Measurements from ENCODE around the gene PDZD2. TPM values are rescaled to one million over a fixed set of nuclear protein-coding genes. Genes with fewer than 3 reads are reported as not detected.

PDZD2 gene
- total and polyA plus RNA-seq, 2 experiments from 2014 or later, result 0.21 TPM; not detected in 1

DNA sequence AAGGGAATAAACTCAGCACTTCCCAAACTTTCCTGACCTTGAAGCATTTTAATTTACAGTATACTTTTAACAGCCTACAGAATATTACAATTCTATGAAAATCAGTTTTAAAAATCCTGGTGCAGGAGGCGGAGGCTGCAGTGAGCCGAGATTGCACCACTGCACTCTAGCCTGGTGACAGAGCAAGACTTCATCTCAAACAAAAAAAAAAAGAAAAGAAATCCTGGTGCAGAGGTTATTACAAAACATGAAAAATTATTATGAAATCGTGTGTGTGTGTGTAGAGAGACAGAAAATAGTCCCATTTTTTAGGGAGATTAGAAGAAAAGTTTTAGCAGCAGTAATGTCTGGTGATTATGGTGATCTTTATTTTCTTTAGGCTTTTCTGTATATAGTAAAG lies 508.3 kb downstream of the PDZD2 start:
- H3K9me3 ChIP-seq (ENCODE audit: low read depth), result no peaks in the 10 kb centered on the region
- H3K9me2 ChIP-seq (ENCODE audit: insufficient read depth), result no peaks in the 10 kb centered on the region
- no peaks in the 10 kb centered on the region for H3K27me3 ChIP-seq (replicated peaks; ENCODE audit: insufficient read depth)
- peaks cover 41% of the 10 kb centered on the region for H4K20me1 ChIP-seq (ENCODE audit: insufficient read depth)
- peaks cover 39% of the 10 kb centered on the region for H3K4me1 ChIP-seq (ENCODE audit: insufficient read depth)
- H3K4me2 ChIP-seq (ENCODE audit: unreplicated experiment), result no peak overlapping the region
- no peak overlapping the region for H3K9ac ChIP-seq
- no peaks in the 10 kb centered on the region for H3K36me3 ChIP-seq (ENCODE audit: low read depth)
- no peak overlapping the region for H2AFZ ChIP-seq
- H3K27ac ChIP-seq, result no peak overlapping the region
- in situ Hi-C loops (cut with MboI), result no loop called here
- peaks cover 89% of the 10 kb centered on the region for H3K79me2 ChIP-seq (ENCODE audit: insufficient read depth)
- peak; percentile 18 for DNase-seq
- H3K4me3 ChIP-seq, result no peak overlapping the region
- peaks cover 11% of the 10 kb centered on the region; the same call in 1 of the 2 replicates for H3F3A ChIP-seq (ENCODE audit: insufficient read depth)
- TF ChIP-seq EZH2phosphoT487 (IDR thresholded peaks at IDR 0.05; ENCODE audit: insufficient read depth, low read depth), result no peak
- TF ChIP-seq EZH2 (IDR thresholded peaks at IDR 0.05; ENCODE audit: insufficient read depth, poor library complexity, severe bottlenecking), result no peak
- 49% methylated on average over 3 of the region's 3 CpGs for WGBS, 2 experiments (ENCODE audit: low coverage in 1 of 2, low lambda C conversion rate in 2 of 2, missing lambda C conversion rate in 2 of 2)

DNA sequence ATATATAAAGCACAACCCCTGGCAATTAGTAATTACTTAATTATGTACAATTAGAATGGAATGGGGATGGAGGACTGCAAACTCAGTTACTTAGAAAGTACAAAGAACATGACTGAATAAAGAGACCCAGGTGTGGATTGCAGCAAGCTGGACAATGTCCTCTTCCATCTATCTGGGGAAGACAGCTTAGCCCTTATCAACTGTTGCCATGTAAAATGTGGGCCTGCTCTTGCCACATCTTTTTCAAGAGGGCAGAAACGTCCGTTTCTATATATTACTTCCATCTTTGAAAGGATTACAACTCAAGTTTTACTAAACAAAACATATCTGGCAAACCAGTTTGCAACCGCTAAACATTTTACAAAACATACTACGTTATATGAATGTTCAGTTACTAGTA lies 509.0 kb downstream of the PDZD2 start:
- no peak overlapping the region for H3K9ac ChIP-seq
- no peak overlapping the region for H3K4me3 ChIP-seq
- H3K36me3 ChIP-seq (ENCODE audit: low read depth), result no peaks in the 10 kb centered on the region
- peaks cover 42% of the 10 kb centered on the region for H4K20me1 ChIP-seq (ENCODE audit: insufficient read depth)
- in situ Hi-C loops (cut with MboI), result no loop called here
- H2AFZ ChIP-seq, result no peak overlapping the region
- no peak overlapping the region for H3K4me2 ChIP-seq (ENCODE audit: unreplicated experiment)
- TF ChIP-seq EZH2phosphoT487 (IDR thresholded peaks at IDR 0.05; ENCODE audit: insufficient read depth, low read depth), result no peak
- TF ChIP-seq EZH2 (IDR thresholded peaks at IDR 0.05; ENCODE audit: insufficient read depth, poor library complexity, severe bottlenecking), result no peak
- DNase-seq, result no peak
- H3F3A ChIP-seq (ENCODE audit: insufficient read depth), result peaks cover 12% of the 10 kb centered on the region
- WGBS, 2 experiments (ENCODE audit: low coverage in 1 of 2, low lambda C conversion rate in 2 of 2, missing lambda C conversion rate in 2 of 2), result 94 to 95% methylated on average over 4 of the region's 4 CpGs
- no peaks in the 10 kb centered on the region for H3K9me2 ChIP-seq (ENCODE audit: insufficient read depth)
- H3K79me2 ChIP-seq (ENCODE audit: insufficient read depth), result peaks cover 97% of the 10 kb centered on the region
- H3K27me3 ChIP-seq (replicated peaks; ENCODE audit: insufficient read depth), result no peaks in the 10 kb centered on the region
- peaks cover 40% of the 10 kb centered on the region for H3K4me1 ChIP-seq (ENCODE audit: insufficient read depth)
- no peaks in the 10 kb centered on the region for H3K9me3 ChIP-seq (ENCODE audit: low read depth)
- no peak overlapping the region for H3K27ac ChIP-seq

DNA sequence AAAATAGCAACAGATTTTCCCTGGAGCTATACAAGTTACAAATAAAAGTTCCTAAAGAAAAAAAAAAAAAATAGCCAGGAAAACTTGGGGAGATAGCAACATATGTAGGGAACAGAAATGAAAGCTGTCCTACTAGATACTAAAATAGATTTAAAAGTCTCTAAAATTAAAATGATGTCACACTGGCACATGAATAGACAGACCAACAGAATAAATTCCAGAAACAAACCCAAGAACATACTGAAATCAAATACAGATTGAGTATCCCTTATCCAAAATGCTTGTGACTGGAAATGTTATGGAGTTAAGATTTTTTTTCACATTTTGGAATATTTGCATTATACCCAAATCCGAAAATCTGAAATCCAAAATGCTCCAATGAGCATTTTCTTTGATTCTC lies 511.4 kb downstream of the PDZD2 start:
- Histone ChIP-seq H3K4me3 (no peak overlapping the region), H2AFZ (no peak overlapping the region), H3K9me2 (ENCODE audit: insufficient read depth) (no peaks in the 10 kb centered on the region), H3F3A (ENCODE audit: insufficient read depth) (peaks cover 5% of the 10 kb centered on the region; the same call in 1 of the 2 replicates), H3K27me3 (replicated peaks; ENCODE audit: insufficient read depth) (no peaks in the 10 kb centered on the region), H3K9ac (no peak overlapping the region), H3K27ac (peak overlapping the region; percentile 15; the same call in 1 of the 2 replicates), H3K4me2 (ENCODE audit: unreplicated experiment) (peak overlapping the region; percentile 7), H3K4me1 (ENCODE audit: insufficient read depth) (peaks cover 39% of the 10 kb centered on the region), H3K79me2 (ENCODE audit: insufficient read depth) (peaks cover 100% of the 10 kb centered on the region), H3K9me3 (ENCODE audit: low read depth) (no peaks in the 10 kb centered on the region), H4K20me1 (ENCODE audit: insufficient read depth) (peaks cover 44% of the 10 kb centered on the region), H3K36me3 (ENCODE audit: low read depth) (no peaks in the 10 kb centered on the region)
- no peak for DNase-seq
- in situ Hi-C loops (cut with MboI), result no loop called here
- TF ChIP-seq EZH2 (IDR thresholded peaks at IDR 0.05; ENCODE audit: insufficient read depth, poor library complexity, severe bottlenecking), result no peak
- TF ChIP-seq EZH2phosphoT487 (IDR thresholded peaks at IDR 0.05; ENCODE audit: insufficient read depth, low read depth), result no peak
- WGBS, 2 experiments (ENCODE audit: low coverage in 1 of 2, low lambda C conversion rate in 2 of 2, missing lambda C conversion rate in 2 of 2), result 32 to 39% methylated on average over 1 of the region's 1 CpG

DNA sequence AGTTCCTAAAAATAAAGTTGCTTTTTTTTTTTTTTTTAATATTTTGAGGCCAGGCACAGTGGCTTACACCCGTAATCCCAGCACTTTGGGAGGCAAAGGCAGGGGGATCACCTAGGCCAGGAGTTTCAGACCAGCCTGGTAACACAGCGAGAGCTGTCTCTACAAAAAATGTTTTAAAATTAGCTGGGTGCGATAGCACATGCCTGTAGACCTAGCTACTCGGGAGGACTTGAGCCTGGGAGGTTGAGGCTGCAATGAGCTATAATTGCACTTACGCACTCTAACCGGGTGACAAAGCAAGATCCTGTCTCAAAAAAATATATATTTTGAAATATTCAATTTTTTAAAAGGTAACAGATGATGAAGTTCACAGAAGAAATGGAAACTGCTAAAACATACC lies 512.3 kb downstream of the PDZD2 start:
- in situ Hi-C loops (cut with MboI), result no loop called here
- WGBS, 2 experiments (ENCODE audit: low coverage in 1 of 2, low lambda C conversion rate in 2 of 2, missing lambda C conversion rate in 2 of 2), result 89 to 91% methylated on average over 6 of the region's 6 CpGs
- TF ChIP-seq EZH2 (IDR thresholded peaks at IDR 0.05; ENCODE audit: insufficient read depth, poor library complexity, severe bottlenecking) (no peak), EZH2phosphoT487 (IDR thresholded peaks at IDR 0.05; ENCODE audit: insufficient read depth, low read depth) (no peak)

DNA sequence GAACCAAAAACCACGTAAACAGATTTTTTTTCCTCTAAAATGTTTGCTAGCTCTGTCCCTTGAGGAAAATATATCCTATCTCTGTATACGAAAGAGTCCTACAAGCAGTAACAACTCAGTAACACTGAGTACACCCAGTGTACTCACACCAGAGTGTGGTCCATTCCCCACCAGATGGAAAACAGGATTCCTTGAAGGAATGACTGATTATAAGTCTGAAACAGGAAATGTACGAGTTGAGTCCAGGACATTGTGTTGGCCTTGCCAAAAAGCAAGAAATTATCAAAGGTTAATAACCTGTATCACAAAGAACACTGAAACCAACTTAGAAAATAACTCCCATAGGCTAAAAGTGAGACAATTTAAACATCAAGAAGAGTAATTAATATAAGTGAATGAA lies 514.8 kb downstream of the PDZD2 start:
- 62 to 65% methylated on average over 3 of the region's 3 CpGs for WGBS, 2 experiments (ENCODE audit: low coverage in 1 of 2, low lambda C conversion rate in 2 of 2, missing lambda C conversion rate in 2 of 2)
- no peak overlapping the region for H3K9ac ChIP-seq
- peaks cover 32% of the 10 kb centered on the region; the same call in 1 of the 2 replicates for H3K4me1 ChIP-seq (ENCODE audit: insufficient read depth)
- TF ChIP-seq EZH2phosphoT487 (IDR thresholded peaks at IDR 0.05; ENCODE audit: insufficient read depth, low read depth), result no peak
- no peak for TF ChIP-seq EZH2 (IDR thresholded peaks at IDR 0.05; ENCODE audit: insufficient read depth, poor library complexity, severe bottlenecking)
- H3K9me3 ChIP-seq (ENCODE audit: low read depth), result no peaks in the 10 kb centered on the region
- no peaks in the 10 kb centered on the region for H3K36me3 ChIP-seq (ENCODE audit: low read depth)
- no peak overlapping the region for H2AFZ ChIP-seq
- in situ Hi-C loops (cut with MboI), result no loop called here
- peaks cover 37% of the 10 kb centered on the region for H4K20me1 ChIP-seq (ENCODE audit: insufficient read depth)
- H3K4me3 ChIP-seq, result no peak overlapping the region
- H3K27me3 ChIP-seq (replicated peaks; ENCODE audit: insufficient read depth), result no peaks in the 10 kb centered on the region
- H3K4me2 ChIP-seq (ENCODE audit: unreplicated experiment), result no peak overlapping the region
- H3K79me2 ChIP-seq (ENCODE audit: insufficient read depth), result peaks cover 100% of the 10 kb centered on the region
- peaks cover 12% of the 10 kb centered on the region for H3F3A ChIP-seq (ENCODE audit: insufficient read depth)
- peak; percentile 20 for DNase-seq
- no peak overlapping the region for H3K27ac ChIP-seq
- H3K9me2 ChIP-seq (ENCODE audit: insufficient read depth), result no peaks in the 10 kb centered on the region

More for the DNA sequence above, 512.3 kb downstream of the PDZD2 start:
- Histone ChIP-seq H3K4me2 (ENCODE audit: unreplicated experiment) (no peak overlapping the region), H3K79me2 (ENCODE audit: insufficient read depth) (peaks cover 100% of the 10 kb centered on the region), H3K4me3 (no peak overlapping the region), H3K9ac (no peak overlapping the region), H3K9me3 (ENCODE audit: low read depth) (no peaks in the 10 kb centered on the region), H2AFZ (no peak overlapping the region), H3F3A (ENCODE audit: insufficient read depth) (peaks cover 5% of the 10 kb centered on the region; the same call in 1 of the 2 replicates), H3K4me1 (ENCODE audit: insufficient read depth) (peaks cover 39% of the 10 kb centered on the region), H3K27me3 (replicated peaks; ENCODE audit: insufficient read depth) (no peaks in the 10 kb centered on the region), H3K36me3 (ENCODE audit: low read depth) (no peaks in the 10 kb centered on the region), H4K20me1 (ENCODE audit: insufficient read depth) (peaks cover 36% of the 10 kb centered on the region), H3K9me2 (ENCODE audit: insufficient read depth) (no peaks in the 10 kb centered on the region), H3K27ac (no peak overlapping the region)
- DNase-seq, result no peak
